ENCODE results near the gene PIGQ.

The PIGQ gene

DNA sequence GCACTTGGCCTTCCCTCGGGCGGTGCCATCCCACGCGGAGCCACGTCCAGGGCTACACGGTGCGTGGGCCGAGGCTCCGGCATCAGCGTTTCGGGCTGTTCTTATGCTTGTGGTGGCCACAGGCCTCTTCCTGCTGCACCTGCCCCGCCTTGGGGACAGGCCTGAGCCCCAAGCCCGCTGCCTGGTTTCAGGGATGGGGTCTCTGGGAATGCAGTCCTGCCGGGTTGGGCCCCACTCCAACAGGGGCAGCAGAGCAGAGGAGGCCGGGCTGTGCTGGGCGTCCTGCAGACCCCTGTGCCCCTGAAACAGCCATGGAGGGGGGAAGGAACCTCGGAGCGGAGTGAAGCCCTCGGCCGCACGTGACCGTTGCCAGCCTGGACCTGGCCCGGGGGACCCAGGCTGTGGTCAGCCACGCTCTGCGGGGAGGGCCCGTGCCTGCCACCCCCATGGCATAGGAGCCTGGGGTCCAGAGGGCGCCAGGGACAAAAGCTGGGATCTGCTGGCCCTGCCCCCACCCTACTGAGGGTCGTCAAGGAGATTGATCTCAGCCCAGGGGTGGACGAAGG is 60.6 kb downstream of the PIGQ start:
- H3K27ac Mint-ChIP-seq: no peak overlapping the region
- no peak overlapping the region for H3K4me3 Mint-ChIP-seq
- no peaks in the 10 kb centered on the region for H3K27me3 Mint-ChIP-seq
- DNase-seq: no peak
- H3K4me1 Mint-ChIP-seq: peaks cover 6 to 10% of the 10 kb centered on the region in 2 donors
- no peak for ATAC-seq (replicated peaks)
- no peaks in the 10 kb centered on the region for H3K9me3 Mint-ChIP-seq
- peaks cover 11 to 15% of the 10 kb centered on the region in 2 donors for H3K36me3 Mint-ChIP-seq

- peaks cover 6 to 10% of the 10 kb centered on the region in 2 donors for H3K4me1 Mint-ChIP-seq
- DNase-seq (no peak), ATAC-seq (replicated peaks) (no peak)
- peak within 1 kb of the TSS; percentile 67 for H3K27ac Mint-ChIP-seq
- H3K36me3 Mint-ChIP-seq: peaks cover 11 to 15% of the 10 kb centered on the region in 2 donors
- no peaks in the 10 kb centered on the region for H3K27me3 Mint-ChIP-seq
- peak within 1 kb of the TSS in 1 of 2 donors; percentile 28 for H3K4me3 Mint-ChIP-seq
- no peaks in the 10 kb centered on the region for H3K9me3 Mint-ChIP-seq
Observed at GRCh38 chr16:630815-631405, 61.1 kb downstream of the PIGQ start, which contains the start of gene WFIKKN1. TSS of gene WFIKKN1 (plus strand) at chr16:630985. CDS start at chr16:631254, 269 bp downstream.

DNA sequence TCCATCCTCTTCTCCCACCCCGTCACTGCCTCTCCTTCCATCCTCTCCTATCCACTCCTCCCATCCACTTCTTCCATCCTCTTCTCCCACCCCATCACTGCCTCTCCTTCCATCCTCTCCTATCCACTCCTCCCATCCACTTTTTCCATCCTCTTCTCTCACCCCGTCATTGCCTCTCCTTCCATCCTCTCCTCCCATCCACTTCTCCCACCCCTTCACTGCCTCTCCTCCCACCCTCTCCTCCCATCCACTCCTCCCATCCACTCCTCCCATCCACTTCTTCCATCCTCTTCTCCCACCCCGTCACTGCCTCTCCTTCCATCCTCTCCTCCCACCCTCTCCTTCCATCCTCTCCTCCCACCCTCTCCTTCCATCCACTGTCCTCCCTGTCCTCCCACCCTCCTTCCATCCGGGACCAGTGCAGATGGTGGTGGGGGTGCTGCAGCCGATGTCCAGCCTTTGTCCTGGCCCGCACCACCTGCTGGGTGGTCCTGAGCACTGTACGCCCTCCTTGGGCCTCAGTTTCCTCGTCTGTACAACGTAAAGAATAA is 62.1 kb downstream of the PIGQ start:
- H3K4me1 Mint-ChIP-seq: peaks cover 13 to 18% of the 10 kb centered on the region in 2 donors
- H3K27me3 Mint-ChIP-seq: peaks cover 5% of the 10 kb centered on the region in 2 donors
- H3K27ac Mint-ChIP-seq: peak overlapping the region; percentile 57
- peaks cover 0 to 2% of the 10 kb centered on the region in 2 donors for H3K9me3 Mint-ChIP-seq
- no peak for DNase-seq
- peaks cover 13% of the 10 kb centered on the region in 2 donors for H3K36me3 Mint-ChIP-seq
- peak overlapping the region in 1 of 2 donors; percentile 28 for H3K4me3 Mint-ChIP-seq
- no peak for ATAC-seq (replicated peaks)

DNA sequence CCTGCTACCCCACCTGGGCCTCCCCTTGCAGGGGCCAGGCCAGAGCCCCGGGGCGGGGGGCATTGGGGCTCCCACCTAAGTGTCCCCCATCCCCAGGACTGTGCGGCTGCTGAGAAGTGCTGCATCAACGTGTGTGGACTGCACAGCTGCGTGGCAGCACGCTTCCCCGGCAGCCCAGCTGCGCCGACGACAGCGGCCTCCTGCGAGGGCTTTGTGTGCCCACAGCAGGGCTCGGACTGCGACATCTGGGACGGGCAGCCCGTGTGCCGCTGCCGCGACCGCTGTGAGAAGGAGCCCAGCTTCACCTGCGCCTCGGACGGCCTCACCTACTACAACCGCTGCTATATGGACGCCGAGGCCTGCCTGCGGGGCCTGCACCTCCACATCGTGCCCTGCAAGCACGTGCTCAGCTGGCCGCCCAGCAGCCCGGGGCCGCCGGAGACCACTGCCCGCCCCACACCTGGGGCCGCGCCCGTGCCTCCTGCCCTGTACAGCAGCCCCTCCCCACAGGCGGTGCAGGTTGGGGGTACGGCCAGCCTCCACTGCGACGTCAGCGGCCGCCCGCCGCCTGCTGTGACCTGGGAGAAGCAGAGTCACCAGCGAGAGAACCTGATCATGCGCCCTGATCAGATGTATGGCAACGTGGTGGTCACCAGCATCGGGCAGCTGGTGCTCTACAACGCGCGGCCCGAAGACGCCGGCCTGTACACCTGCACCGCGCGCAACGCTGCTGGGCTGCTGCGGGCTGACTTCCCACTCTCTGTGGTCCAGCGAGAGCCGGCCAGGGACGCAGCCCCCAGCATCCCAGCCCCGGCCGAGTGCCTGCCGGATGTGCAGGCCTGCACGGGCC is 62.9 kb downstream of the PIGQ start:
- H3K27me3 Mint-ChIP-seq: peaks cover 5 to 6% of the 10 kb centered on the region in 2 donors

DNA sequence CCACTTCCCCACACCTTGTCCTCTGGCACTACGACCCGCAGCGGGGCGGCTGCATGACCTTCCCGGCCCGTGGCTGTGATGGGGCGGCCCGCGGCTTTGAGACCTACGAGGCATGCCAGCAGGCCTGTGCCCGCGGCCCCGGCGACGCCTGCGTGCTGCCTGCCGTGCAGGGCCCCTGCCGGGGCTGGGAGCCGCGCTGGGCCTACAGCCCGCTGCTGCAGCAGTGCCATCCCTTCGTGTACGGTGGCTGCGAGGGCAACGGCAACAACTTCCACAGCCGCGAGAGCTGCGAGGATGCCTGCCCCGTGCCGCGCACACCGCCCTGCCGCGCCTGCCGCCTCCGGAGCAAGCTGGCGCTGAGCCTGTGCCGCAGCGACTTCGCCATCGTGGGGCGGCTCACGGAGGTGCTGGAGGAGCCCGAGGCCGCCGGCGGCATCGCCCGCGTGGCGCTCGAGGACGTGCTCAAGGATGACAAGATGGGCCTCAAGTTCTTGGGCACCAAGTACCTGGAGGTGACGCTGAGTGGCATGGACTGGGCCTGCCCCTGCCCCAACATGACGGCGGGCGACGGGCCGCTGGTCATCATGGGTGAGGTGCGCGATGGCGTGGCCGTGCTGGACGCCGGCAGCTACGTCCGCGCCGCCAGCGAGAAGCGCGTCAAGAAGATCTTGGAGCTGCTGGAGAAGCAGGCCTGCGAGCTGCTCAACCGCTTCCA is 63.7 kb downstream of the PIGQ start:
- Mint-ChIP-seq H3K4me3 (no peak overlapping the region), H3K27ac (no peak overlapping the region), H3K36me3 (peaks cover 6 to 13% of the 10 kb centered on the region in 2 donors), H3K4me1 (peaks cover 15 to 18% of the 10 kb centered on the region in 2 donors), H3K9me3 (peaks cover 0 to 2% of the 10 kb centered on the region in 2 donors), H3K27me3 (peaks cover 5 to 6% of the 10 kb centered on the region in 2 donors)
- DNase-seq (no peak), ATAC-seq (replicated peaks) (no peak)

More for the DNA sequence above, 62.9 kb downstream of the PIGQ start:
- Mint-ChIP-seq H3K27ac (no peak overlapping the region), H3K4me1 (peaks cover 15 to 18% of the 10 kb centered on the region in 2 donors), H3K4me3 (no peak overlapping the region), H3K9me3 (peaks cover 0 to 2% of the 10 kb centered on the region in 2 donors), H3K36me3 (peaks cover 7 to 13% of the 10 kb centered on the region in 2 donors)
- no peak for DNase-seq
- ATAC-seq (replicated peaks): no peak

Measured in stimulated activated naive B cell treated with anti-CD40 and anti-IgM and Interleukin-4, amounts not matched to agents 10 μg/mL and 1 μg/mL and 100 μg/mL, for 72 hours (primary cell).